GM23248 (cell line): ENCODE results near the gene BAIAP2. TPM values are rescaled to one million over a fixed set of nuclear protein-coding genes. Genes with fewer than 3 reads are reported as not detected.

Source experiments
- DNase-seq: peaks from one replicate; pipeline ENCODE4 v3.0.0-alpha.2; 2015
- H2AFZ ChIP-seq: fragments of 200-600 bp; sonication (generic); 2 replicates; pipeline ENCODE4 v1.6.1; 2016; ENCODE audit warnings: antibody characterized with exemption
- H3F3A ChIP-seq: fragments of 200-600 bp; sonication (generic); 2 replicates; pipeline ENCODE4 v1.6.1; 2016; ENCODE audit warnings: mild to moderate bottlenecking, antibody characterized with exemption, mixed run types; ENCODE audit not compliant: insufficient read depth
- H3K27ac ChIP-seq: fragments of 200-600 bp; sonication (generic); 2 replicates; pipeline ENCODE4 v1.5.1; 2016; ENCODE audit warnings: mild to moderate bottlenecking
- H3K27me3 ChIP-seq: fragments of 200-600 bp; sonication (generic); replicated peaks from 2 replicates; pipeline ENCODE4 v1.6.1; 2016; ENCODE audit warnings: mild to moderate bottlenecking; ENCODE audit not compliant: insufficient read depth
- H3K36me3 ChIP-seq: fragments of 200-600 bp; sonication (generic); 2 replicates; pipeline ENCODE4 v1.6.1; 2016; ENCODE audit warnings: low read depth, mild to moderate bottlenecking
- H3K4me1 ChIP-seq: fragments of 200-600 bp; sonication (generic); 2 replicates; pipeline ENCODE4 v1.6.1; 2016; ENCODE audit warnings: mild to moderate bottlenecking; ENCODE audit not compliant: insufficient read depth
- H3K4me2 ChIP-seq: fragments of 200-600 bp; sonication (generic); one replicate; pipeline ENCODE4 v1.6.1; 2016; ENCODE audit warnings: mild to moderate bottlenecking; ENCODE audit not compliant: unreplicated experiment
- H3K4me3 ChIP-seq: fragments of 200-600 bp; sonication (generic); 2 replicates; pipeline ENCODE4 v1.5.1; 2016; ENCODE audit warnings: mild to moderate bottlenecking
- H3K79me2 ChIP-seq: fragments of 200-600 bp; sonication (generic); 2 replicates; pipeline ENCODE4 v1.6.1; 2016; ENCODE audit warnings: mild to moderate bottlenecking; ENCODE audit not compliant: insufficient read depth
- H3K9ac ChIP-seq: fragments of 200-600 bp; sonication (generic); 2 replicates; pipeline ENCODE4 v1.6.1; 2016; ENCODE audit warnings: mild to moderate bottlenecking
- H3K9me2 ChIP-seq: fragments of 200-600 bp; sonication (generic); 2 replicates; pipeline ENCODE4 v1.6.1; 2016; ENCODE audit warnings: mixed run types, mild to moderate bottlenecking, moderate library complexity; ENCODE audit not compliant: insufficient read depth
- H3K9me3 ChIP-seq: fragments of 200-600 bp; sonication (generic); one replicate; pipeline ENCODE4 v1.6.1; 2017; ENCODE audit warnings: low read depth
- H4K20me1 ChIP-seq: fragments of 200-600 bp; sonication (generic); 2 replicates; pipeline ENCODE4 v1.6.0; 2016; ENCODE audit not compliant: insufficient read depth
- EZH2 ChIP-seq: fragments of 200-600 bp; sonication (generic); IDR thresholded peaks from 2 replicates; pipeline ENCODE4 v1.6.1; 2018; ENCODE audit warnings: antibody characterized with exemption, mild to moderate bottlenecking; ENCODE audit not compliant: insufficient read depth, poor library complexity, severe bottlenecking
- EZH2phosphoT487 ChIP-seq: fragments of 200-600 bp; sonication (generic); IDR thresholded peaks from 2 replicates; pipeline ENCODE4 v1.6.1; 2018; ENCODE audit warnings: antibody characterized with exemption, moderate library complexity, mild to moderate bottlenecking, low read depth; ENCODE audit not compliant: insufficient read depth
- WGBS, 2 experiments: methylation state at CpG; one replicate each; pipeline ENCODE4 v1.1.6; 2015 to 2017; ENCODE audit warnings: low lambda C conversion rate in 2 of 2, low coverage in 1 of 2; ENCODE audit errors: missing lambda C conversion rate in 2 of 2; 5-methylcytosine and 5-hydroxymethylcytosine counted together
- in situ Hi-C: fragments of 300-500 bp; cut with MboI; formaldehyde crosslinking; loops from 2 replicates; pipeline ENCODE4 v1.15.0; 2020
- polyA plus RNA-seq: library from polyadenylated mRNA; unstranded; fragments of >200 nt; fragmentation: Nextera tagmentation; extraction: Ambion mirVana; gene quantifications from 2 replicates; pipeline ENCODE4 v1.2.1, GENCODE V29; 2016
- total RNA-seq: library from RNA; depleted of rRNA; stranded (reverse); fragments of >200 nt; shearing (Covaris generic); gene quantifications from 2 replicates; pipeline ENCODE4 v1.2.3, GENCODE V29; 2014

Gene BAIAP2
- total and polyA plus RNA-seq, 2 experiments from 2014 or later, result 28.2 to 31.7 TPM

GRCh38 chr17:81065500-81065899 lies 30.5 kb downstream of the BAIAP2 start:
- Histone ChIP-seq H3K9ac (no peak overlapping the region), H3K36me3 (no peaks in the 10 kb centered on the region), H3K27ac (peak overlapping the region; percentile 74; the same call in 1 of the 2 replicates), H3K27me3 (no peaks in the 10 kb centered on the region), H3K4me1 (peaks cover 17% of the 10 kb centered on the region), H3F3A (peaks cover 8% of the 10 kb centered on the region; the same call in 1 of the 2 replicates), H4K20me1 (no peaks in the 10 kb centered on the region), H2AFZ (no peak overlapping the region), H3K9me2 (no peaks in the 10 kb centered on the region), H3K9me3 (no peaks in the 10 kb centered on the region), H3K4me3 (no peak overlapping the region), H3K4me2 (no peak overlapping the region), H3K79me2 (peaks cover 5% of the 10 kb centered on the region; the same call in 1 of the 2 replicates)
- DNase-seq, result no peak
- 77 to 86% methylated on average over 10 of the region's 10 CpGs for WGBS, 2 experiments
- TF ChIP-seq EZH2phosphoT487 (no peak), EZH2 (no peak)
- in situ Hi-C loops, result no loop called here

GRCh38 chr17:81066072-81066471 lies 31.1 kb downstream of the BAIAP2 start:
- Histone ChIP-seq H3K27ac (no peak overlapping the region), H3K9me3 (no peaks in the 10 kb centered on the region), H2AFZ (no peak overlapping the region), H3K27me3 (no peaks in the 10 kb centered on the region), H3K79me2 (peaks cover 5% of the 10 kb centered on the region; the same call in 1 of the 2 replicates), H3K36me3 (no peaks in the 10 kb centered on the region), H3F3A (peaks cover 8% of the 10 kb centered on the region; the same call in 1 of the 2 replicates), H3K4me2 (no peak overlapping the region), H3K4me1 (peaks cover 17% of the 10 kb centered on the region), H4K20me1 (no peaks in the 10 kb centered on the region), H3K9ac (no peak overlapping the region), H3K4me3 (no peak overlapping the region), H3K9me2 (no peaks in the 10 kb centered on the region)
- in situ Hi-C loops, result no loop called here
- DNase-seq, result peak; percentile 27
- TF ChIP-seq EZH2 (no peak), EZH2phosphoT487 (no peak)
- 97 to 98% methylated on average over 9 of the region's 9 CpGs for WGBS, 2 experiments

GRCh38 chr17:81066771-81067315 lies 31.9 kb downstream of the BAIAP2 start:
- Histone ChIP-seq H3K9ac (no peak overlapping the region), H3F3A (peaks cover 8% of the 10 kb centered on the region; the same call in 1 of the 2 replicates), H3K36me3 (no peaks in the 10 kb centered on the region), H3K79me2 (peaks cover 5% of the 10 kb centered on the region; the same call in 1 of the 2 replicates), H3K4me1 (peaks cover 17% of the 10 kb centered on the region), H3K4me2 (no peak overlapping the region), H3K9me3 (no peaks in the 10 kb centered on the region), H3K27me3 (no peaks in the 10 kb centered on the region), H4K20me1 (no peaks in the 10 kb centered on the region), H3K27ac (no peak overlapping the region), H2AFZ (no peak overlapping the region), H3K4me3 (no peak overlapping the region), H3K9me2 (no peaks in the 10 kb centered on the region)
- in situ Hi-C loops, result no loop called here
- TF ChIP-seq EZH2, result no peak
- no peak for TF ChIP-seq EZH2phosphoT487
- no peak for DNase-seq
- 91 to 96% methylated on average over 15 of the region's 16 CpGs for WGBS, 2 experiments

- no peak overlapping the region for H3K9ac ChIP-seq
- no peak for TF ChIP-seq EZH2
- no peak for TF ChIP-seq EZH2phosphoT487
- no peak overlapping the region for H3K4me2 ChIP-seq
- H3K36me3 ChIP-seq, result no peaks in the 10 kb centered on the region
- DNase-seq, result no peak
- in situ Hi-C loops, result no loop called here
- peaks cover 5% of the 10 kb centered on the region; the same call in 1 of the 2 replicates for H3K79me2 ChIP-seq
- H3K4me1 ChIP-seq, result peaks cover 17% of the 10 kb centered on the region
- no peak overlapping the region for H3K4me3 ChIP-seq
- no peaks in the 10 kb centered on the region for H4K20me1 ChIP-seq
- 84 to 87% methylated on average over 15 to 20 of the region's 20 CpGs for WGBS, 2 experiments
- no peaks in the 10 kb centered on the region for H3K9me2 ChIP-seq
- no peaks in the 10 kb centered on the region for H3K9me3 ChIP-seq
- no peak overlapping the region for H3K27ac ChIP-seq
- no peaks in the 10 kb centered on the region for H3K27me3 ChIP-seq
- H2AFZ ChIP-seq, result no peak overlapping the region
- H3F3A ChIP-seq, result peaks cover 8% of the 10 kb centered on the region; the same call in 1 of the 2 replicates
Observed at GRCh38 chr17:81067391-81067811, 32.5 kb downstream of the BAIAP2 start.
